ENCODE results near the gene ZC3H7B. TPM values are rescaled to one million over a fixed set of nuclear protein-coding genes. Genes with fewer than 3 reads are reported as not detected.
"Not testable (repeated sequence)": the region's sequence is repeated elsewhere in the genome, so short reads cannot be mapped to it uniquely, and the experiment has no call there.

ZC3H7B gene, protein sequence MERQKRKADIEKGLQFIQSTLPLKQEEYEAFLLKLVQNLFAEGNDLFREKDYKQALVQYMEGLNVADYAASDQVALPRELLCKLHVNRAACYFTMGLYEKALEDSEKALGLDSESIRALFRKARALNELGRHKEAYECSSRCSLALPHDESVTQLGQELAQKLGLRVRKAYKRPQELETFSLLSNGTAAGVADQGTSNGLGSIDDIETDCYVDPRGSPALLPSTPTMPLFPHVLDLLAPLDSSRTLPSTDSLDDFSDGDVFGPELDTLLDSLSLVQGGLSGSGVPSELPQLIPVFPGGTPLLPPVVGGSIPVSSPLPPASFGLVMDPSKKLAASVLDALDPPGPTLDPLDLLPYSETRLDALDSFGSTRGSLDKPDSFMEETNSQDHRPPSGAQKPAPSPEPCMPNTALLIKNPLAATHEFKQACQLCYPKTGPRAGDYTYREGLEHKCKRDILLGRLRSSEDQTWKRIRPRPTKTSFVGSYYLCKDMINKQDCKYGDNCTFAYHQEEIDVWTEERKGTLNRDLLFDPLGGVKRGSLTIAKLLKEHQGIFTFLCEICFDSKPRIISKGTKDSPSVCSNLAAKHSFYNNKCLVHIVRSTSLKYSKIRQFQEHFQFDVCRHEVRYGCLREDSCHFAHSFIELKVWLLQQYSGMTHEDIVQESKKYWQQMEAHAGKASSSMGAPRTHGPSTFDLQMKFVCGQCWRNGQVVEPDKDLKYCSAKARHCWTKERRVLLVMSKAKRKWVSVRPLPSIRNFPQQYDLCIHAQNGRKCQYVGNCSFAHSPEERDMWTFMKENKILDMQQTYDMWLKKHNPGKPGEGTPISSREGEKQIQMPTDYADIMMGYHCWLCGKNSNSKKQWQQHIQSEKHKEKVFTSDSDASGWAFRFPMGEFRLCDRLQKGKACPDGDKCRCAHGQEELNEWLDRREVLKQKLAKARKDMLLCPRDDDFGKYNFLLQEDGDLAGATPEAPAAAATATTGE
- polyA plus RNA-seq (ENCODE audit: insufficient read length in 3 of 3), result 10 to 100 TPM; 68.3 to 85.9 (median 76.5) TPM

- peak in 1 of 3 donors; percentile 72 for DNase-seq (ENCODE audit: low read depth in 3 of 3, low spot score in 2 of 3)
These were observed at the start of gene ZC3H7B for GRCh38 chr22:41301085-41302020. Gene ZC3H7B (plus strand): TSS chr22:41301525. CDS start chr22:41320661, 19,136 bp downstream.

DNA sequence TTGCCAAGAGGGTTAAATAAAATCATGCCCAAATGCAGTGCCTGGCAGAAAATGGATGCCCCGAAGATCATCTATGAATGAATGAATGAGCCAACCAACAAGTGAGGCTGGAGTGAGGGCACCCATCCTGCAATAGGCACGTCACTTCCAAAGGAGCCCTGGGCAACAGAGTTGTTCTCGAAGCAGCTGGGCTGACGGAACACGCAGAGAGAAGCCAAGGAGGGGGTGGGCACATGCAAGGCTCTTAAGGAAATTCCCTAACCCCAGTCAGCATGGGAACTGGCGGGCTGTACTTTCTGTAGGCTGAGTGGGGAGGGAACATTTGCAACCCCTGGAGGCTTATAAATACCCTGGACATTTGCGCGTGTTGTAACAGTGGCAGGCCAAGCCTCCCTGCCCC lies 49.0 kb upstream of the ZC3H7B start:
- DNase-seq (ENCODE audit: low read depth in 3 of 3, low spot score in 2 of 3), result no peak

GRCh38 chr22:41254230-41254629 lies 47.1 kb upstream of the ZC3H7B start:
- DNase-seq (ENCODE audit: low read depth in 3 of 3, low spot score in 2 of 3), result no peak

- DNase-seq (ENCODE audit: low read depth in 3 of 3, low spot score in 2 of 3), result peak in 1 of 3 donors; percentile 19
These were observed 44.8 kb upstream of the ZC3H7B start for GRCh38 chr22:41256254-41257253.

- no peak for DNase-seq (ENCODE audit: low read depth in 3 of 3, low spot score in 2 of 3)
These were observed 43.6 kb upstream of the ZC3H7B start for GRCh38 chr22:41257696-41258095.

GRCh38 chr22:41259756-41260155 lies 41.6 kb upstream of the ZC3H7B start:
- not testable (repeated sequence) for DNase-seq (ENCODE audit: low read depth in 3 of 3, low spot score in 2 of 3)

DNA sequence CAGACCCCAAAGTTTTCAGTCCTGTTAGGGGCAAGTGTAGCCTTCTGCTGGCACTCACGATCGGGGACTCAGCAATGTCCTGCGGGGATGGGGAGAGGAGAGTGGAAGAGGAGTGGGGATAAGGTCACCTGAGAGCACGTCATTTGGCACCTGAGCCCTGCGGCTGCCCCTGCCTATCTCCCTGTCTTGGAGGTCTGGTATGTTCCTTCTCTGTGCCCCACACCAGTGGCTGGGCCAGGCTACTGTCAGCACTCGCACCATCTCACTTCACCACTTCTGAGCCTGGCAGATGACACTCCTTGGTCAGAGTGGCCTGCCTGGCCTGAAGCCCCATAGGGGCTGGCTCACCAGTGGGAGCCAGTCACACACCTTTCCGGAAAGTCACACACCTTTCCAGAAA lies 40.5 kb upstream of the ZC3H7B start:
- no peak for DNase-seq (ENCODE audit: low read depth in 3 of 3, low spot score in 2 of 3)

DNA sequence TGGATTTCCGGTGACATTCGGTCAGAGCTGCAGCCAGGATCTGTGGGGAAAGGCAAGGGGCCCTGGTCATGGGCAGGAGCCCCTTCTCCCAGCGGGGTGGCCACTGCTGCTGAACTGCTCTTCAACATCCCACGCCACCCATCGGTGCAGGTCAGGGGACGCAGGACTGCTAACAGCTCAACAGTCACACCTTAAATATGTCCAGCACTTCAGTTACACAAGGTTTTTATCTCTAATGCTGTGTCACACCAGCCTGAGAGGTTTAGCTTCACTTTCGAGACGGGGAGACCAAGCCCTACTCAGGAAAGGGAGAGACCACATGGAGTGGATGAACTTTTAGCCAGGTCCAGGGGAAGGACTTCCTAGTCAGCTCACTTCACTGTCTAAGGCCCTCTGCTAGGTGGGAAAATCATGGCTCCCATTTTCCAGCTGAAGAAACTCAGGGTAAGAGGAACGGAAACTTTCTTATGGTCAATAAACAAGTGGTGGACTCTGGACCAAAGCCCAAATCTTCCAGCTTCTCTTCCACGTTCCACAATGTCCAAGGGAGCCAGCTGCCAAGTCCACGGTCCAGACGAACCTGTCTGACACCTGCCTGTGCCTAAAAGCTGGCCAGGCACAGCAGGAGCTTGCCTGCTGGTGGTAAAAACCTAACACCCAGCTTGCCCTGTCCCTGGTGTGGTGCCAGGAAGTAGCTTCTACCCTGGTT lies 39.6 kb upstream of the ZC3H7B start:
- DNase-seq (ENCODE audit: low read depth in 3 of 3, low spot score in 2 of 3), result no peak

DNA sequence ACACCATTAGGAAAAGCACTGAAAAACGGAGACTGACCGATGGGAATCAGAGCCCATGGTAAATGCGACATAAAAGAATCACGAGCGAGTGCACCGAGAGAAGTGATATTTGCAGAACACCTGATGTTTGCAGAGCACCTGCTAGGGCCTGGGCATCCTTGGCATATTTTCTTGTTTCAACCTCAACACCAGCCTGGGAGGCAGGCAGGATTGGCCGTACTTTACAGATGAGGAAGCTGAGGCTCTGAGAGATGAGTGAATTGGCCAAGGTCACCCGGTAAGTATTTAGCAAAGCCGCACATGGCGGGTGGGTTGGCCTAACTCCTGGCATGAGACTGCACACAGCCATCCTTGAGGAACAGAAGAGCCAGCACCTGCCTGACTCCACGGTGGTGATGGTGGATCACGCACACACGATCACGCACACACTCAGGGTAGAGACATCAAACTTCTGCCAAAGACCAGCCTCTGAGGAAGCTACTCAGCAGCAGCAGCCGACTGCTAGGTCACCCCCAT lies 39.0 kb upstream of the ZC3H7B start:
- DNase-seq (ENCODE audit: low read depth in 3 of 3, low spot score in 2 of 3), result no peak

- DNase-seq (ENCODE audit: low read depth in 3 of 3, low spot score in 2 of 3), result no peak
These were observed 37.6 kb upstream of the ZC3H7B start for GRCh38 chr22:41263704-41264103.

DNA sequence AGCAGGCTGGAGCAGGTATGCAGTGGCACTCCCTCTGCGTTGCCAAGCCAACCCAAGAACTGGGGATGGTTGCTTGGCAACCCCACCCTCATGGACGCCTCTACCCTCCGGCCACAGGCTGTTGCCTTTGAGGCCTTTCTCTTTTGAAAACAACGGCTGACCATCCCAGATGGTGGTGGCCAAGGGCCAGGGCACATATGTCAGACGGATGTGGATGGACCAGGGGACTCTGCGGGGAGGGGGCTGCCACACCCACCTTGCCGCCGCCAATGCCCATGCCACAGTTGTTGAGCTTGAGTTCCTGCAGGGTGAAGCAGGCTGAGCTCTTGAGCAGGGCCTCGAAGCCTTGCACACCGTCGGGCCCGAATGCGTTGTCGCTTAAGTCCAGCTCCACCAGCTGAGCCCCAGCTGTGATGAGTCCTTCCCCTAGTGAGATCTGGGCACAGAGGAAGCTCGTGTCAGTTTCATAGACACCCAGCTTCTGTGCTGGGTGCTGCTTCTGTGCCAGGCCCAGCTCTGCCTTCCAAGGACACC lies 36.9 kb upstream of the ZC3H7B start:
- no peak for DNase-seq (ENCODE audit: low read depth in 3 of 3, low spot score in 2 of 3)

DNA sequence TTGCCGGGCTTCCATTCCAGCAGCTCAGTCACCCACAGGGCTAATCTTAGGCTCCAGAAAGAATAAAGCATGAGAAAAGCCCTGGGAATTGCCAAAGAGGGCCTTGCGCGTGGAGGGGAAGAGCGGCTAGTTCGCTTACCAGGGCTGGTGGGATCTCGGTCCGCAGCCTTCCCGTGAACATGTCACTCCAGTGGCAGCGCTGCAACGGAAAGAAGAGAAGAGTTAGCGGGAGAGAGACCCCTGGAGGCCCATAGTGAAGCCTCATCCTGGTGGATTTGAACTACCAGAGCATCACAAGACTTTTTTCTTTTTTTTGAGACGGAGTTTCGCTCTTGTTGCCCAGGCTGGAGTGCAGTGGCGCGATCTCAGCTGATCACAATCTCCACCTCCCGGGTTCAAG lies 33.4 kb upstream of the ZC3H7B start:
- no peak for DNase-seq (ENCODE audit: low read depth in 3 of 3, low spot score in 2 of 3)

DNA sequence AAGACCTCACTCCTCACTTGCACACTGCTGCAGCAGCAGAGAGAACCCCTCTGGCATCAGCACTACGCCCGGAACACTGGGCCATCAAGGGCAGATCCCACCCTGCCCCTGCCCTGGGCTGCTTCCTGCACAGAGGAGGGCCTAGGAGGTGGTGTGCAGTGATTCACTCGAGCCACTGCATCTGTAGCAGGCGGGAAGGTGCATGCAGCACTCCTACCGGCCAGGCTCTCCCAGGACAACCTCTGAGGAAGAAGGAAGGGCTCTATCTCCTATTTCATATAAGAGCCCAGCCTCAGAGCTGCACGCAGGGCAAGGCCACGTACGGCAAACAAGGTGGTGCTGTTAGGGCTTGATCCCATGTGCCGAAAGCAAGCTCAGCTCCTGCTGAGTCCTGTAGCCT lies 29.5 kb upstream of the ZC3H7B start:
- DNase-seq (ENCODE audit: low read depth in 3 of 3, low spot score in 2 of 3), result no peak

DNA sequence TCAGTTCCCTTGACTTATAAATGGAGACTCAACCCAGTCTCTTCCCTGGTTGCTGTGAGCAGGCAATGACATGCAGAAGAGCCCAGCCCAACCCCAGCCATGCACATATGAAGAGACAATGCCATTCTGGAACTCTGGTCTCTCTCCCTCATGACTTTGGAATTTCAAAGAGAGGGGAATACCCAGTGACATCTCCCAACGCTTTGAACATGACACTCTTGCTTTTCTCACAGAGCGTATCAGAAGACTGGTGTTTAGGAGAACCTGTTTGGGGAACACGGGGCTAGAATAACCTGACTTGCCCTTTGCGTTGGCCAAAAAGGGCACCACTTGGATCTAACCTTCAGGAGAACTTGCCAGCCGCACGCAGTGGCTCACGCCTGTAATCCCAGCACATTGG lies 28.2 kb upstream of the ZC3H7B start:
- no peak for DNase-seq (ENCODE audit: low read depth in 3 of 3, low spot score in 2 of 3)

- no peak for DNase-seq (ENCODE audit: low read depth in 3 of 3, low spot score in 2 of 3)
These were observed 26.5 kb upstream of the ZC3H7B start for GRCh38 chr22:41274856-41275255.

DNA sequence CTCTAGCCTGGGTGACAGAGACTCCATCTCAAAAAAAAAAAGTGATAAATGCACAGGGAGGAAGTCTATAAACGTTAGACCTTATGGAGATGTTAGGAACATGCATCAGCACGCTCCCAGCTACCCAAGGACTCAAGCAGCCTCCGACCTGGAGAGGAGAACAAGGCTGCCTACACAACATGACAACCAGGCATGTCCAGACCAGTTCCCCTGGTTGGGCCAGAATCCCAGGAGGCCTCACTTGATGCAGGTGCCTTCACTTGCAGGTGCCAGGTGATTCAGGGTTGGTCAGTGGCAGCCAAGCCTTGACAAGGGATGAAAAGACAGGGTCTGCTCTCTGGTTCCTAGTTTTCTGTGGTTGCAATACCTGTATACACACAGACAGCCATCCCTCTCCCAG lies 21.3 kb upstream of the ZC3H7B start:
- DNase-seq (ENCODE audit: low read depth in 3 of 3, low spot score in 2 of 3), result no peak

DNA sequence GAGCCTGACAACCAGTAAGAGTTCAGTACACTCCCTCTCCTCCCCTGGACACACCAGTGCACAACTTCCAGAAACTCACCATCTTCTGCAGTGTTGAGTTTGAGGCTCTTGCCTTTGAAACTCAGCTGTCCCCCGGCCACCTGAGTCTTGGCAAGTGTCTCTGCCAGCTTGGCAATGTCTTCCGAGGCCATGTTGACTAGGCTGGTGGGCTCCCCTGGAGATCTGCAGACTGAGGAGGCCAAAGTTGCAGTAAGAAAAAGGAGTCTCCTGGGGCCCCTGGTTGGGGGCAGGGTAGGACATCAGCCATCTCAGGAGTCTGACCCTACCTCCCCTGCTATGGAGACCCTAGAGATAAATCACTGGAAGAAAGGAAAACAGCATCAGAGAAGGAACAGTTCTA lies 20.5 kb upstream of the ZC3H7B start:
- no peak for DNase-seq (ENCODE audit: low read depth in 3 of 3, low spot score in 2 of 3)

DNA sequence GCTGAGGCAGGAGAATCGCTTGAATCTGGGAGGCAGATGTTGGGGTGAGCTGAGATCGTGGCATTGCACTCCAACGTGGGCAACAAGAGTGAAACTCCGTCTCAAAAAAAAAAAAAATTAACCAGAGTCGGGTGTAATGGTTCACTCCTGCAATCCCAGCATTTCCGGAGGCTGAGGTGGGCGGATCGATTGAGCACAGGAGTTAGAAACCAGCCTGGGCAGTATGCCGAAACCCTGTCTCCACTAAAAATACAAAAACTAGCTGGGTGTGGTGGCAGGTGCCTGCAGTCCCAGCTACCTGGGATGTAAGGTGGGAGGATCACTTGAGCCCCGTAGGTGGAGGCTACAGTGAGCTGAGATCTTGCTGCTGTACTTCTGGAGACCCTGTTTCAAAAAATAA lies 16.9 kb upstream of the ZC3H7B start:
- no peak for DNase-seq (ENCODE audit: low read depth in 3 of 3, low spot score in 2 of 3)
